ENCODE measurements around the gene UBE2U.

Gene UBE2U

DNA sequence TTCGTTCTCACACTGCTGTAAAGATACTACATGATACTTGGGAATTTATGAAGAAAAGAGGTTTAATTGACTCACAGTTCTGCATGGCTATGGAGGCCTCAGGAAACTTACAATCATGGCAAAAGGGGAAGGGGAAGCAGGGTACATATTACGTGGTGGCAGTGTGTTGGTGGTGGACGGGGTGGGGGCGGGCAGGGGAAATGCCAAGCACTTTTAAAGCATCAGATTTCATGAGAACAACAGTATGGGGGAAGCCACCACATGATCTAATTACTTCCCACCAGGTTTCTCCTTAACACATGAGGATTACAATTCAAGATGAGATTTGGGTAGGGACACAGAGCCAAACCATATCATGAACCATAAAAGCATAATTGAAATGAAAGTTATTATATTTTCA is 88.5 kb downstream of the UBE2U start:
- ChIA-PET CTCF (no interaction called here), POLR2A (no interaction called here)
- Histone ChIP-seq H3K9me3 (ENCODE audit: control insufficient read depth, insufficient read depth, low read depth, low read length) (no peaks in the 10 kb centered on the region), H3K27ac (ENCODE audit: extremely low read depth, low read depth, low read length) (no peak overlapping the region), H3K4me1 (ENCODE audit: control insufficient read depth, insufficient read depth, low read length) (peaks cover 4% of the 10 kb centered on the region; the same call in 1 of the 2 replicates), H3K4me3 (ENCODE audit: low read depth, low read length) (no peak overlapping the region), H3K36me3 (ENCODE audit: control insufficient read depth in 2 of 2, insufficient read depth in 1 of 2, low read length in 2 of 2) (no peaks in the 10 kb centered on the region)
- TF ChIP-seq ZNF610 (tag by site-specific recombination; IDR thresholded peaks at IDR 0.05; ENCODE audit: borderline replicate concordance) (no peak), EGR2 (tag by site-specific recombination; IDR thresholded peaks at IDR 0.05; ENCODE audit: low read depth) (peak; percentile 16; the same call in 1 of the 2 replicates), ZFHX2 (tag by site-specific recombination; conservative IDR thresholded peaks at IDR 0.05) (peak; percentile 15; the same call in 1 of the 2 replicates)
- TF ChIP-seq, protein P1, sequence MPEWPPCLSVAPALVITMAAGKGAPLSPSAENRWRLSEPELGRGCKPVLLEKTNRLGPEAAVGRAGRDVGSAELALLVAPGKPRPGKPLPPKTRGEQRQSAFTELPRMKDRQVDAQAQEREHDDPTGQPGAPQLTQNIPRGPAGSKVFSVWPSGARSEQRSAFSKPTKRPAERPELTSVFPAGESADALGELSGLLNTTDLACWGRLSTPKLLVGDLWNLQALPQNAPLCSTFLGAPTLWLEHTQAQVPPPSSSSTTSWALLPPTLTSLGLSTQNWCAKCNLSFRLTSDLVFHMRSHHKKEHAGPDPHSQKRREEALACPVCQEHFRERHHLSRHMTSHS (tag by site-specific recombination; IDR thresholded peaks at IDR 0.05): no peak

DNA sequence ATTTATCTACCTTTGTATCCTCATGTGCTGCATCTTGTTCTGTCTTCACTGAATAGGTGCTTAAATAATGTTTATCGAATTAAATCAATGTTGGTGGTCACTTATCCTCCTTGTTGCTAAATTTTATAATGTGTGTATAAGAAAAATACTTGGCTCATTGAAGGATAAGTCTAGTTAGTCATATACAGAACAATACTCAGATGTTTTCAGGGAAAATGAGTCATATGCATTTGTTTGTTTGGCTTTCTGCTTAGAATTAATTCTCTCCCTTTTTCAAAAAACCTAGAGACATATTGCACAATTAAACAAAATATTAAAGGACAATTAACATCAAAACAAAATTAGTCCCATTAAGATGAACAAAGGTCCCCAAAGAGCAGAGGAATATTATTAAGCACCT is 89.0 kb downstream of the UBE2U start:
- Histone ChIP-seq H3K4me3 (ENCODE audit: low read depth, low read length) (no peak overlapping the region), H3K9me3 (ENCODE audit: control insufficient read depth, insufficient read depth, low read depth, low read length) (no peaks in the 10 kb centered on the region), H3K4me1 (ENCODE audit: control insufficient read depth, insufficient read depth, low read length) (no peaks in the 10 kb centered on the region; the same call in 1 of the 2 replicates), H3K36me3 (ENCODE audit: control insufficient read depth in 2 of 2, insufficient read depth in 1 of 2, low read length in 2 of 2) (no peaks in the 10 kb centered on the region), H3K27ac (ENCODE audit: extremely low read depth, low read depth, low read length) (no peak overlapping the region)
- POLR2A ChIA-PET: no interaction called here
- no peak for TF ChIP-seq IKZF3 (tag by site-specific recombination; IDR thresholded peaks at IDR 0.05)
- TF ChIP-seq ZNF211 (tag by site-specific recombination; IDR thresholded peaks at IDR 0.05; ENCODE audit: low read depth): no peak
- TF ChIP-seq ZNF354C (tag by site-specific recombination; IDR thresholded peaks at IDR 0.05; ENCODE audit: borderline replicate concordance, low read depth): no peak
- TF ChIP-seq, protein P2, sequence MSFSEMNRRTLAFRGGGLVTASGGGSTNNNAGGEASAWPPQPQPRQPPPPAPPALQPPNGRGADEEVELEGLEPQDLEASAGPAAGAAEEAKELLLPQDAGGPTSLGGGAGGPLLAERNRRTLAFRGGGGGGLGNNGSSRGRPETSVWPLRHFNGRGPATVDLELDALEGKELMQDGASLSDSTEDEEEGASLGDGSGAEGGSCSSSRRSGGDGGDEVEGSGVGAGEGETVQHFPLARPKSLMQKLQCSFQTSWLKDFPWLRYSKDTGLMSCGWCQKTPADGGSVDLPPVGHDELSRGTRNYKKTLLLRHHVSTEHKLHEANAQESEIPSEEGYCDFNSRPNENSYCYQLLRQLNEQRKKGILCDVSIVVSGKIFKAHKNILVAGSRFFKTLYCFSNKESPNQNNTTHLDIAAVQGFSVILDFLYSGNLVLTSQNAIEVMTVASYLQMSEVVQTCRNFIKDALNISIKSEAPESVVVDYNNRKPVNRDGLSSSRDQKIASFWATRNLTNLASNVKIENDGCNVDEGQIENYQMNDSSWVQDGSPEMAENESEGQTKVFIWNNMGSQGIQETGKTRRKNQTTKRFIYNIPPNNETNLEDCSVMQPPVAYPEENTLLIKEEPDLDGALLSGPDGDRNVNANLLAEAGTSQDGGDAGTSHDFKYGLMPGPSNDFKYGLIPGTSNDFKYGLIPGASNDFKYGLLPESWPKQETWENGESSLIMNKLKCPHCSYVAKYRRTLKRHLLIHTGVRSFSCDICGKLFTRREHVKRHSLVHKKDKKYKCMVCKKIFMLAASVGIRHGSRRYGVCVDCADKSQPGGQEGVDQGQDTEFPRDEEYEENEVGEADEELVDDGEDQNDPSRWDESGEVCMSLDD (tag by site-specific recombination; IDR thresholded peaks at IDR 0.05): no peak
- TF ChIP-seq, protein P3, sequence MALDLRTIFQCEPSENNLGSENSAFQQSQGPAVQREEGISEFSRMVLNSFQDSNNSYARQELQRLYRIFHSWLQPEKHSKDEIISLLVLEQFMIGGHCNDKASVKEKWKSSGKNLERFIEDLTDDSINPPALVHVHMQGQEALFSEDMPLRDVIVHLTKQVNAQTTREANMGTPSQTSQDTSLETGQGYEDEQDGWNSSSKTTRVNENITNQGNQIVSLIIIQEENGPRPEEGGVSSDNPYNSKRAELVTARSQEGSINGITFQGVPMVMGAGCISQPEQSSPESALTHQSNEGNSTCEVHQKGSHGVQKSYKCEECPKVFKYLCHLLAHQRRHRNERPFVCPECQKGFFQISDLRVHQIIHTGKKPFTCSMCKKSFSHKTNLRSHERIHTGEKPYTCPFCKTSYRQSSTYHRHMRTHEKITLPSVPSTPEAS (tag by site-specific recombination; IDR thresholded peaks at IDR 0.05): no peak
- TF ChIP-seq ZNF664 (tag by site-specific recombination; IDR thresholded peaks at IDR 0.05): no peak
- TF ChIP-seq, protein P4, sequence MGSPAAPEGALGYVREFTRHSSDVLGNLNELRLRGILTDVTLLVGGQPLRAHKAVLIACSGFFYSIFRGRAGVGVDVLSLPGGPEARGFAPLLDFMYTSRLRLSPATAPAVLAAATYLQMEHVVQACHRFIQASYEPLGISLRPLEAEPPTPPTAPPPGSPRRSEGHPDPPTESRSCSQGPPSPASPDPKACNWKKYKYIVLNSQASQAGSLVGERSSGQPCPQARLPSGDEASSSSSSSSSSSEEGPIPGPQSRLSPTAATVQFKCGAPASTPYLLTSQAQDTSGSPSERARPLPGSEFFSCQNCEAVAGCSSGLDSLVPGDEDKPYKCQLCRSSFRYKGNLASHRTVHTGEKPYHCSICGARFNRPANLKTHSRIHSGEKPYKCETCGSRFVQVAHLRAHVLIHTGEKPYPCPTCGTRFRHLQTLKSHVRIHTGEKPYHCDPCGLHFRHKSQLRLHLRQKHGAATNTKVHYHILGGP (tag by site-specific recombination; IDR thresholded peaks at IDR 0.05): no peak
- TF ChIP-seq ZNF423 (tag by site-specific recombination; IDR thresholded peaks at IDR 0.05): no peak
- TF ChIP-seq ZNF521 (tag by site-specific recombination; IDR thresholded peaks at IDR 0.05): no peak
- no peak for TF ChIP-seq ZNF248 (tag by site-specific recombination; IDR thresholded peaks at IDR 0.05)
- TF ChIP-seq ZNF202 (tag by site-specific recombination; IDR thresholded peaks at IDR 0.05; ENCODE audit: borderline replicate concordance): no peak
- TF ChIP-seq, protein P5, sequence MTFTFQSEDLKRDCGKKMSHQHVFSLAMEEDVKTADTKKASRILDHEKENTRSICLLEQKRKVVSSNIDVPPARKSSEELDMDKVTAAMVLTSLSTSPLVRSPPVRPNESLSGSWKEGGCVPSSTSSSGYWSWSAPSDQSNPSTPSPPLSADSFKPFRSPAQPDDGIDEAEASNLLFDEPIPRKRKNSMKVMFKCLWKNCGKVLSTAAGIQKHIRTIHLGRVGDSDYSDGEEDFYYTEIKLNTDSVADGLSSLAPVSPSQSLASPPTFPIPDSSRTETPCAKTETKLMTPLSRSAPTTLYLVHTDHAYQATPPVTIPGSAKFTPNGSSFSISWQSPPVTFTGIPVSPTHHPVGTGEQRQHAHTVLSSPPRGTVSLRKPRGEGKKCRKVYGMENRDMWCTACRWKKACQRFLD (tag by site-specific recombination; IDR thresholded peaks at IDR 0.05): no peak
- no peak for TF ChIP-seq ZNF629 (tag by site-specific recombination; IDR thresholded peaks at IDR 0.05)
- TF ChIP-seq, protein P6, sequence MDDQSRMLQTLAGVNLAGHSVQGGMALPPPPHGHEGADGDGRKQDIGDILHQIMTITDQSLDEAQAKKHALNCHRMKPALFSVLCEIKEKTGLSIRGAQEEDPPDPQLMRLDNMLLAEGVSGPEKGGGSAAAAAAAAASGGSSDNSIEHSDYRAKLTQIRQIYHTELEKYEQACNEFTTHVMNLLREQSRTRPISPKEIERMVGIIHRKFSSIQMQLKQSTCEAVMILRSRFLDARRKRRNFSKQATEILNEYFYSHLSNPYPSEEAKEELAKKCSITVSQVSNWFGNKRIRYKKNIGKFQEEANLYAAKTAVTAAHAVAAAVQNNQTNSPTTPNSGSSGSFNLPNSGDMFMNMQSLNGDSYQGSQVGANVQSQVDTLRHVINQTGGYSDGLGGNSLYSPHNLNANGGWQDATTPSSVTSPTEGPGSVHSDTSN (CRISPR knock-in tag; IDR thresholded peaks at IDR 0.05): no peak
- TF ChIP-seq ZNF221 (tag by site-specific recombination; IDR thresholded peaks at IDR 0.05; ENCODE audit: borderline replicate concordance): no peak
- TF ChIP-seq, protein P7, sequence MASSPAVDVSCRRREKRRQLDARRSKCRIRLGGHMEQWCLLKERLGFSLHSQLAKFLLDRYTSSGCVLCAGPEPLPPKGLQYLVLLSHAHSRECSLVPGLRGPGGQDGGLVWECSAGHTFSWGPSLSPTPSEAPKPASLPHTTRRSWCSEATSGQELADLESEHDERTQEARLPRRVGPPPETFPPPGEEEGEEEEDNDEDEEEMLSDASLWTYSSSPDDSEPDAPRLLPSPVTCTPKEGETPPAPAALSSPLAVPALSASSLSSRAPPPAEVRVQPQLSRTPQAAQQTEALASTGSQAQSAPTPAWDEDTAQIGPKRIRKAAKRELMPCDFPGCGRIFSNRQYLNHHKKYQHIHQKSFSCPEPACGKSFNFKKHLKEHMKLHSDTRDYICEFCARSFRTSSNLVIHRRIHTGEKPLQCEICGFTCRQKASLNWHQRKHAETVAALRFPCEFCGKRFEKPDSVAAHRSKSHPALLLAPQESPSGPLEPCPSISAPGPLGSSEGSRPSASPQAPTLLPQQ (tag by site-specific recombination; IDR thresholded peaks at IDR 0.05): no peak
- no peak for TF ChIP-seq MZF1 (tag by site-specific recombination; IDR thresholded peaks at IDR 0.05; ENCODE audit: borderline replicate concordance)
- TF ChIP-seq ZNF426 (tag by site-specific recombination; IDR thresholded peaks at IDR 0.05): no peak
- TF ChIP-seq HOXA7 (CRISPR knock-in tag; IDR thresholded peaks at IDR 0.05; ENCODE audit: borderline replicate concordance): no peak
- CTCF ChIA-PET: no interaction called here
